Spleen (tissue), 7 donors: ENCODE data around the gene IL17B.

Source experiments
- POLR2A ChIP-seq, 3 donors: fragments of 450-650 bp; IDR thresholded peaks; one replicate each; pipeline ENCODE4 v1.5.1; 2017; ENCODE audit warnings: antibody characterized with exemption in 3 of 3, mild to moderate bottlenecking in 1 of 3
- POLR2AphosphoS5 ChIP-seq, 3 donors: sonication (generic); formaldehyde crosslinking; IDR thresholded peaks; one replicate each; pipeline ENCODE4 v1.5.1; 2017; ENCODE audit warnings: antibody characterized with exemption in 3 of 3
- TF ChIP-seq, protein P1 (sequence below), 11 experiments: fragments of 200-600 bp in 7 of 11; fragments of 450-650 bp in 4 of 11; sonication (generic) in 4 of 11; IDR thresholded peaks in 8 of 11; conservative IDR thresholded peaks in 3 of 11; 1 replicate in 7 of 11; 2 replicates in 4 of 11; pipeline versions ENCODE4 v1.4.0 to v1.8.0; 2016 to 2021; ENCODE audit warnings: antibody characterized with exemption in 11 of 11, inconsistent platforms in 4 of 11, mild to moderate bottlenecking in 1 of 11
- donor health status: DM: no; HTN: no; CAD: no; lungs with moderate emphysema.
- donor health status: DM: no; HTN: no; CAD: no.
- donor health status: DM: no; HTN: no; CAD: no.

DNA sequence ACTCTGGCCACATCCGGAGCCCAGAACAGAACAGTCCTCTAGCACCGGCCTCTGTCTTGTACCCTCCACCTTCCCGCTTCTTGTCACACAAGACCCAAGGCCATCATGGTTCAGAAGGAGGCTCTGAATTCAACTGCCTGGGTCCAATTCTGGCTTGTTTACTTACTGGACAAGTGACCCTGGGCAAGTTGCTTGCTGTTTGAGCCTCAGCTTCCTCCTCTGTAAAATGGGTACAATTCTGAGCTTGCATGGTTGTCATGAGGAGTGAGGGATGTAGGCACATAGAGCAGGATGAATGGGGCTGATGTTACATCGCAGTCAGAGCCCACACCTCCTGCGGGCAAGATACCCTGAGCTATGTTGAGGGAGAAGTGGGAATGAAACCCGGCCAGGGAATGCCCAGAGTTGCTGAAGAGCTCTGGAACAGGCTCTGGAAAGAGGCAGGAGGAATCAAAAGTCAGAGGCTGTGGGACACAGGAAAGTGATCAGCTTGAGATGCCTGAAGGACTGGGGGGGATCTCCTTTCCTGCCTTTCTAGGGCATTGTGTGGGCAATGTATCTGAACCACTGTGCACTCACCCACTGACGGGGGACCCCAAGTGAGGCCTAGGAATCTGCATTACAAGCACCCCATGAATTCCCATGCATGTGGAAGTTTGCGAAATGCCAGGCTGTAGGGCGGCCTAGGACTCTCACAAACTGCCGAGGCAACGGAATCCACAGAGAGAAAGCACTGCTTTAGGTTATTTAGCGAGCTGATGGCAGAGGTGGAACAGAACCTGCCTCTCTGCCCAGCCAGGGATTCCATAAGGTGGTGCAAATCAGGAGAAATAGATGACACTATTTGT is 29.4 kb upstream of the IL17B start:
- TF ChIP-seq, protein P1, sequence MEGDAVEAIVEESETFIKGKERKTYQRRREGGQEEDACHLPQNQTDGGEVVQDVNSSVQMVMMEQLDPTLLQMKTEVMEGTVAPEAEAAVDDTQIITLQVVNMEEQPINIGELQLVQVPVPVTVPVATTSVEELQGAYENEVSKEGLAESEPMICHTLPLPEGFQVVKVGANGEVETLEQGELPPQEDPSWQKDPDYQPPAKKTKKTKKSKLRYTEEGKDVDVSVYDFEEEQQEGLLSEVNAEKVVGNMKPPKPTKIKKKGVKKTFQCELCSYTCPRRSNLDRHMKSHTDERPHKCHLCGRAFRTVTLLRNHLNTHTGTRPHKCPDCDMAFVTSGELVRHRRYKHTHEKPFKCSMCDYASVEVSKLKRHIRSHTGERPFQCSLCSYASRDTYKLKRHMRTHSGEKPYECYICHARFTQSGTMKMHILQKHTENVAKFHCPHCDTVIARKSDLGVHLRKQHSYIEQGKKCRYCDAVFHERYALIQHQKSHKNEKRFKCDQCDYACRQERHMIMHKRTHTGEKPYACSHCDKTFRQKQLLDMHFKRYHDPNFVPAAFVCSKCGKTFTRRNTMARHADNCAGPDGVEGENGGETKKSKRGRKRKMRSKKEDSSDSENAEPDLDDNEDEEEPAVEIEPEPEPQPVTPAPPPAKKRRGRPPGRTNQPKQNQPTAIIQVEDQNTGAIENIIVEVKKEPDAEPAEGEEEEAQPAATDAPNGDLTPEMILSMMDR (IDR thresholded peaks at IDR 0.05 in 8 of 11, conservative IDR thresholded peaks at IDR 0.05 in 3 of 11), result no peak
- TF ChIP-seq POLR2A (IDR thresholded peaks at IDR 0.05), result no peak
- TF ChIP-seq POLR2AphosphoS5 (IDR thresholded peaks at IDR 0.05), result no peak
